Transverse colon (tissue), 3 donors: ENCODE data around the gene CFHR2.

ENCODE experiments used
- EP300 ChIP-seq: sonication (generic); formaldehyde crosslinking; IDR thresholded peaks from one replicate; pipeline ENCODE4 v1.6.1; 2017; ENCODE audit warnings: antibody characterized with exemption, low read depth
- POLR2A ChIP-seq: fragments of 450-650 bp; IDR thresholded peaks from one replicate; pipeline ENCODE4 v1.6.1; 2016; ENCODE audit warnings: antibody characterized with exemption, mild to moderate bottlenecking, moderate library complexity
- TF ChIP-seq, protein P1 (sequence below), 5 experiments: fragments of 200-600 bp in 3 of 5; fragments of 450-650 bp in 2 of 5; sonication (generic) in 3 of 5; IDR thresholded peaks; 1 replicate in 2 of 5; 2 replicates in 3 of 5; pipeline ENCODE4 v1.5.1; 2016 to 2017; ENCODE audit warnings: antibody characterized with exemption in 5 of 5, inconsistent platforms in 3 of 5, mild to moderate bottlenecking in 2 of 5, moderate library complexity in 1 of 5

DNA sequence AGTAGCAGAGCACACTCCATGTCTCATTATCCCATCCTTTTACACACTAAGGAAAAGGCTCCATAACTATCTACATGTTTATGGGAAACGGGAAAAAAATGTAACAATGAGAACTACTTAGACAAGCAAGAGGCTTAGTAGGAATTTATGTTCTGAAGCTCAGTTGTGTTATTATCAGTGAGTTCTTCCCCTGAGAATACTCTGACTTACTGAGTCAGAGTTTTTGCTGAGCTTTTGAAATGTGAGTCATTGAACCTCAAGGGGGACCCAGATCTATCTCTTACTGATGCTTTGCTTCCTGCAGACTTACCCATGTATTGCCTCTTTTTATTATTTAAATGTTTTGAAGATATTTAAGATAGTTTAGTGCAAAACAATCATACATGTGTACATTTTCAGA is 53.9 kb downstream of the CFHR2 start:
- TF ChIP-seq POLR2A (no peak), EP300 (no peak)
- TF ChIP-seq, protein P1, sequence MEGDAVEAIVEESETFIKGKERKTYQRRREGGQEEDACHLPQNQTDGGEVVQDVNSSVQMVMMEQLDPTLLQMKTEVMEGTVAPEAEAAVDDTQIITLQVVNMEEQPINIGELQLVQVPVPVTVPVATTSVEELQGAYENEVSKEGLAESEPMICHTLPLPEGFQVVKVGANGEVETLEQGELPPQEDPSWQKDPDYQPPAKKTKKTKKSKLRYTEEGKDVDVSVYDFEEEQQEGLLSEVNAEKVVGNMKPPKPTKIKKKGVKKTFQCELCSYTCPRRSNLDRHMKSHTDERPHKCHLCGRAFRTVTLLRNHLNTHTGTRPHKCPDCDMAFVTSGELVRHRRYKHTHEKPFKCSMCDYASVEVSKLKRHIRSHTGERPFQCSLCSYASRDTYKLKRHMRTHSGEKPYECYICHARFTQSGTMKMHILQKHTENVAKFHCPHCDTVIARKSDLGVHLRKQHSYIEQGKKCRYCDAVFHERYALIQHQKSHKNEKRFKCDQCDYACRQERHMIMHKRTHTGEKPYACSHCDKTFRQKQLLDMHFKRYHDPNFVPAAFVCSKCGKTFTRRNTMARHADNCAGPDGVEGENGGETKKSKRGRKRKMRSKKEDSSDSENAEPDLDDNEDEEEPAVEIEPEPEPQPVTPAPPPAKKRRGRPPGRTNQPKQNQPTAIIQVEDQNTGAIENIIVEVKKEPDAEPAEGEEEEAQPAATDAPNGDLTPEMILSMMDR (IDR thresholded peaks at IDR 0.05), result no peak
